Dermis microvascular lymphatic vessel endothelial cell (primary cell): ENCODE measurements around the gene P3H3. TPM values are rescaled to one million over a fixed set of nuclear protein-coding genes. Genes with fewer than 3 reads are reported as not detected.

Source experiments
- DNase-seq, 2 donors: peaks; one replicate each; pipeline versions ENCODE4 v3.0.0 to v3.0.0-alpha.2; 2010; ENCODE audit warnings: low read depth in 2 of 2
- total RNA-seq: library from RNA; depleted of rRNA; stranded (reverse); fragments of >200 nt; gene quantifications from 2 replicates; pipeline ENCODE4 v1.2.1, GENCODE V29; 2014

P3H3 gene
- total RNA-seq, 1 donor from 2014 or later: 18.2 TPM

GRCh38 chr12:6796576-6796975 lies 31.6 kb upstream of the P3H3 start:
- no peak for DNase-seq

- DNase-seq: no peak
These were observed 29.1 kb upstream of the P3H3 start for GRCh38 chr12:6799147-6799546.

GRCh38 chr12:6807170-6807569 lies 21.0 kb upstream of the P3H3 start:
- no peak for DNase-seq

GRCh38 chr12:6809056-6809455 lies 19.2 kb upstream of the P3H3 start:
- no peak for DNase-seq

GRCh38 chr12:6810758-6811157 lies 17.4 kb upstream of the P3H3 start:
- DNase-seq: no peak

- no peak for DNase-seq
These were observed 14.8 kb upstream of the P3H3 start for GRCh38 chr12:6813363-6813762.

- DNase-seq: no peak
These were observed 11.6 kb upstream of the P3H3 start for GRCh38 chr12:6816598-6816997.

- no peak for DNase-seq
These were observed 11.1 kb upstream of the P3H3 start for GRCh38 chr12:6817098-6817497.

- DNase-seq: no peak
These were observed 10.5 kb upstream of the P3H3 start for GRCh38 chr12:6817662-6818157.

- no peak for DNase-seq
These were observed 10.0 kb upstream of the P3H3 start for GRCh38 chr12:6818222-6818621.

GRCh38 chr12:6818645-6819044 lies 9.6 kb upstream of the P3H3 start:
- no peak for DNase-seq

- peak in 1 of 2 donors; percentile 26 for DNase-seq
These were observed 8.8 kb upstream of the P3H3 start for GRCh38 chr12:6819106-6820030.

GRCh38 chr12:6820166-6820565 lies 8.0 kb upstream of the P3H3 start:
- no peak for DNase-seq

- DNase-seq: peak in 1 of 2 donors; percentile 59
These were observed 6.4 kb upstream of the P3H3 start, which contains the start of gene GPR162 for GRCh38 chr12:6821591-6822425. Gene GPR162, plus strand, starts transcription at chr12:6821821. Its CDS starts 2,078 bp downstream, at chr12:6823899.

GRCh38 chr12:6822426-6823135 lies 5.6 kb upstream of the P3H3 start:
- no peak for DNase-seq

- no peak for DNase-seq
These were observed 4.8 kb upstream of the P3H3 start for GRCh38 chr12:6823182-6824084.

- no peak for DNase-seq
These were observed 4.0 kb upstream of the P3H3 start for GRCh38 chr12:6824085-6824775.

- peak in 1 of 2 donors; percentile 34 for DNase-seq
These were observed 3.3 kb upstream of the P3H3 start for GRCh38 chr12:6824901-6825381.

- peak; percentile 50 to 85 for DNase-seq
These were observed 2.6 kb upstream of the P3H3 start for GRCh38 chr12:6825398-6826124.
